GM19351 (cell line): ENCODE results near the gene GCHFR.

ENCODE experiments used
- ATAC-seq: cut with Tn5 transposase; IDR thresholded peaks from one replicate; pipeline ENCODE4 v1.9.1; 2021; ENCODE audit warnings: mild to moderate bottlenecking, moderate library complexity; ENCODE audit not compliant: unreplicated experiment

The GCHFR gene

DNA sequence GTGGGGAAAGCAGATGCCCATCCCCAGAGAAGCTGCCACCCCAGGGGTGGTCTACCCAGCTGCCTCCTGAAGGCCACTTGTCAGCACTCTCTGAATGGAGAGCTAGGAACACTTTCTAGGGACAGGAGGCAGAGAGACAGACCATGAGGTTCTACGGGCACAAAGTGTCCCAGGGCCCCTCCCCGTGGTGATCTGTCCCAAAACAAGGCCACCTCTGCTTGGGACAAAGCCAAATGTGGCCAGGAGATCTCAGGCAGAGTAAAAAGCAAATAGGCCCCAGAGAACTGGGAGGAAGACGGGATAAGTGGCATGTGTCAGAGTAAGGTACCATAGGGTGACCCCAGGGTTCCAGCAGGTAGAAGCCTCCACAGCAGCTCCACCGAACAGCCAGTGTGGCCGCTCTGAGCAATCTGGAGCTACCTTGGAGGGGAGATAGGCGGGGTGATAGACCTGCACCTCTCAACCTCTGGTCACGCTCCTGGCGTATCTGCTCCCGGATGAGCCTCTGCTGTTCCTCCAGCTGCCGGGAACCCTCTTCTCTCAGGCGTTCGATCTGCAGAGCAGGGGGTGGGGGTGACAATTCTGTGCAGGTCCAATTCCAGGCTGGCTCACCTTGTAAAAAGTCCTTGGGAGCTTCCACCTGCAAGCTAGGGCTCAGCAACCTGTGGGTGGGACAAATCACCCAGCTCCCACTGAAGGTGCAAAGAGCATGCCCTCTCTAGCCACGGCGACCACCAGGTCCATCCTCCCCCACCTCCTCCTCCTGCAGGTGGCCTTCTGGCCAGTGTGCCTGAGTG is 12.1 kb downstream of the GCHFR start:
- no peak for ATAC-seq

DNA sequence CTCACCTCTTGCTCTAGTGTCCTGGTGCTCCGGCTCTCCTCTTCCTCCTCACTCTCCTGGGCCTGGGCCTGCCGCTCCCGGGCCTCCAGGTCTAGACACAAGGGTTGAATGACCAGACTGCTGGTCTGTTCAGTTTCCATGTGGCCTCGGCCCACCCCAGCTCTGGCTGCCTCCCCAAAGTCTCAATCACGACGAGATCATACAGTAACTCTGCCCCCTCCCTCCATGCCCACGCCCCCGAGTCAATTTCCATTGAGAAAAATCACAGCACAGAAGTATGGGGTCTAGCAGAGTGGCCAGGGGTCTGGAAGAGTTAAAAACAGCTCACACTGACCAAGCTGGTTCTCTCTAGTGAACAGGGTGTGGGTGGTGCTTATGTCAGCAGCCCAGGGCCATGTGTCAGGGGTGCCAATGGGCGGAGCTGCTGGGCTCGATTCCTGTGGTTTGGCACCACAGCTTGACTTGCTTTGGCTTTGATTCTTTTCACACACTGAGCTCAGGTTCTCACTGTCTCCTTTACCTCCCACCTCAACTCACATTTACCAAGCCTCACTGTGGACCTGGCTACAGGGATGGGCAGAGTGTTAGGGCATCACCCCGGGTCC is 12.8 kb downstream of the GCHFR start:
- ATAC-seq: no peak

DNA sequence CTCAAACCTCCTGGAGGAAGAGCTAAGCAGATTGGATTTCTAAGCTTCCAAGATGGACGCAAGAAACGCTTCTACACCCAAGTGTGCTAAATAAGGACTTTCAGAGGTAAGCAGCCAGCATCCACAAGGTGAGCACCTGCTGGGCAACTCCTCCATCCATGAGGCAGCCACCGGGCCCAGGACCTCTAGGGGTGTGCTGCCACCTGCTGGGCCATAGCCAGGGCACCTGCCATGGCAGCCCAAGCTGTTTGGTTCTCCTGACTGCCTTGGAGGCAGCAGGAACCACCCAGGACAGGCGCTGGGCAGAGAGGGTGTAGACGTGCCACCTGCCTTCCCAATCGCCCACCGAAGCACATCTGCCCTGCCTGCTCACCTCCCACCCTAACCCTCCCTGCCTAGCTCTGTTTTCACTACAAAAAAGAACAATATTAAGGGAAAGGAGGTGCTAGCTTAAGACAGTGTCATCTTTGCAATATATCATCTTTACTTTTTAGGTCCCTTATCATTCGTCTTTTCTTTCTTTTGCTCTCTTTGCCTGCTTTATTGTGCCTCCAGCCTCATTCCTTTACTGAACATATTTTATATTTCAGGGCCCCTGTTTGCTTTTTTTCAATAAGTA is 18.9 kb downstream of the GCHFR start:
- peak; percentile 64 for ATAC-seq

DNA sequence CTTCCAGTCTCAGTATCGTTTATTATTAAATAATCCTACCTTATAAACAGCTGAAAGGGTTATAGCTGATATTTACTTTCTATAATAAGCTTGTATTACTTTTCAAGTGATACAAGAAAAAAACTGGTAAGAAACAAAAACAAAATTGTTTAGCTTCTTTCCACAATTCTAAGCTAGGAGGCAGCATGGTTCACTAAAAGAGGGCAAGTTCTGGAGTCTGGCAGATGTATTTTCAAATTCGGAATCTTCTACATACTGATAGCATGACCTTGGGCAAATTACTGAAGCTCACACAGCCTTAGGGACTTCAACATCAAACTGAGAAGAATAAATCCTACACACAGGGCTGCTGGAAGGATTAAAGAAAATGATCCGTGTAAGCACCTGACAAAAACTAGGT is 21.3 kb downstream of the GCHFR start:
- no peak for ATAC-seq

DNA sequence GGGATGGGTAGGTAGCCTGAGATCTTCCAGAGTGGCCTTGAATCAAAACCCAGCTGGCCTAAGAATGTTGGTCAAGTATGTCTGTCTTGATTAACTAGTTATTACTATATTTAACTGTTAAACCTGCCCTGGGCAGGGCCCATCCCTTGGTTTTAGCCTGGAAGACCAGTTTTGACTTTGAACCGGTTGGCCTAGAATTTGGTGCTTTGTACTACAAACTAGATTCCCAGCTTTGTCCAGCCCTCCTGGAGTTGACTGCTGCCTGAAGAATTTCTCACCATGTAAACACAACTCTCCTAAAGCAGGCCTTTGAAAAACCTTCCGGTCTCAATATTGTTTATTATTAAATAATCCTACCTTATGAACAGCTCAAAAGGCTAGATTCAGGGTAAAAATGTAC is 21.9 kb downstream of the GCHFR start:
- ATAC-seq: no peak

DNA sequence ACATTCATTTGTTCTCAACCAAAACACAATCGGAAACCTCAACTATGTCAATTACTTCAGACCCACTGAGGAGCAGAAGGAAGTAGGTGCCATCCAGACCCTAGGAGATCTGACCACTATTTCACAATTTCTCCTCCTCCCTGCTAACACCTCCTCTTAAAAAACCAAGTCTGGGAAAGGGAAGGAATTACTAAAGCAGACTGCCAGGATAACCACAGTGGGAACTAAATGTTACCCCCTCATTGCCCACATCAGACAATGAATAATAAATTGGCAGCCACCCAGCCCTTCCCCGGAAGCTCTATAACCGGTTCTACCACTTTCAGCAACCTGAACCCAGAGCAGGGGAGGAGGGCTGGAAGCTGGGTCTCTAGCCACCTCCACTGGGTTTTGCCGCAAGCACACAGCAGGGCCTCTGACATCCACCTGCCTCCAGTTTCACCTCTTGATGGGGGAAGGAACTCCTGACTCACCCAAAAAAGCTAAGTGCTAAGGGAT is 23.5 kb downstream of the GCHFR start:
- no peak for ATAC-seq

DNA sequence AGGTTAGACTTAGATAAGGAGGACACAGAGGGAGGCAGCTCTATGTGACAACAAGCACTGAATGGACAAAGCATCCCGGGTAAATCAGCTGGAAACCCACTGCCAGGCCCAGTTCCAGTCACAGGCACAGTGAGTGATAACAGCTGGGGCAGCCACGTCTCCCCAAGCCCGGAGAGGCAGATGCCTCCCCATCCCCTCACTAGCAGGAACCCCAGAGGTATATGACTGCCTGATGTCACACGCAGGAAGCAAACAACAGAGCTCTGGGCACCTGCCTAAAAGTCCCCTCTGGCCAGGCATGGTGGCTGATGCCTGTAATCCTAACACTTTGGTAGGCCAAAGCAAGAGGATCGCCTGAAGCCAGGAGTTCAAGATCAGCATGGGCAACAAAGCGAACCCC is 24.1 kb downstream of the GCHFR start:
- ATAC-seq: no peak

DNA sequence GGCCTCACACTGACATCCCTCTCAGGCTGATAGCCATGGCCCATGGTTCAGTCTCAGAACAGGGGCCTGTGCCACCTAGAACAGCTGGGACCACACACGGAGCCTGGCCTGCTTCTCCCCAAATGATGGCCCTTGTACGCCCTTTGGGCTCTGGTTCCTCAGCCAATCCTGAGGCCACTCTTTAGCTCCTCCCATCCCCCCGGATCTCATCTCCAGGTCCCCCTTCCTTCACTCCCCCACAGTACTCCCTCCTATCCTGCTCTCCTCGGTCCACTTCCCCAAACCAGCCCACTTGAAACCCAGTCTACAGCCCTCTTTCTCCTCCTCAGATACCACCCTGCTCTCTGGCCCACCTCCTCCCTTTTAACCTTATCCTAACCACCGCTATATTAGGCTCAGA is 25.3 kb downstream of the GCHFR start:
- no peak for ATAC-seq

DNA sequence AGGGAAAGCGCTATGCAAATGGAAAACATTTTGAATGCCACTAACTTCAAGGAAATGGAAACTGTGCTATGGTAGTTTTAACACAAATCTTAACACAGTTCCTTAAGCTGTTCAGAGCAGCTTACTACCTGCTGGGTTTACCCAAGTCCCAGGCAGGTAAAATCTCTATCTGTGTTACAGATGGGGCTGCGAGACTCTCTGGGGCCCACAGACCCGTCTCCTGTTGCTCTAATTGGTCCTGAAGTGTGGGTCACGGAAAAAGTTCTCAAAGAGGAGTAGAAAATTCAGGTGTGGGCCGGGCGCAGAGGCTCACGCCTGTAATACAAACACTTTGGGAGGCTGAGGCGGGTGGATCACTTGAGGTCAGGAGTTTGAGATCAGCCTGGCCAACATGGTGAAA is 26.1 kb downstream of the GCHFR start:
- no peak for ATAC-seq

DNA sequence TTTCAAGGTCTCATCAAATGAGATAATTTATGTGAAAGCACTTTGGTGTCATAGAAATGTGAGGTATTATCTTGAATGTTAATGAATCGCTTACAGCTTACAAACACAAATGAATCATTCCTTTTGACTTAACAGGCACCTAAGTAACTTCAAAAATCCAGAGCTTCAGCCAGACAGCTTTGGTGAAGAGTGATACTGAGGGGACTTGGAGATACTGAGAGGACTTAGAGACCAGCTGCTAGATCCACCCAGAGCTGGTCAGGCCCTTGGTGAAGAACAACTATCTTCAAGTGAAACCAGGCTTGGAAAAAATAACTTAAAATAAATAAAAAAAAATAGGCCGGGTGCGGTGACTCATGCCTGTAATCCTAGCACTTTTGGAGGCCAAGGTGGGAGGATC is 26.9 kb downstream of the GCHFR start:
- no peak for ATAC-seq

DNA sequence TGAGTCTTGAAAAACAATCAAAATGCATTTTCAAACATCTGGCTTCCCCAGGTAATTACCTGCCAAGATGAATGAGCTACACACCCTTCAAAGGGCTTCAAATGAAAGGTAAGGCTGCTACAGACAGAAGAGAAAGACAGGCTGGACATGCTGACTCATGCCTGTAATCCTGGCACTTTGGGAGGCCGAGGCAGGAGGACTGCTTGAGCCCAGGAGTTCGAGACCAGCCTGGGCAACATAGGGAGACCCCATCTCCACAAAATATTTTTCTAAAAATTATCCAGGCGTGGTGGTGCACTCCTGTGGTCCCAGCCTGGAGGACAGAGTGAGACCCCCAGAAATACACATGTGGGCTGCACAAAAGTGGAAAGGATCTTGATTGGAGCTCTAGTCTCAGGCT is 28.5 kb downstream of the GCHFR start:
- no peak for ATAC-seq

DNA sequence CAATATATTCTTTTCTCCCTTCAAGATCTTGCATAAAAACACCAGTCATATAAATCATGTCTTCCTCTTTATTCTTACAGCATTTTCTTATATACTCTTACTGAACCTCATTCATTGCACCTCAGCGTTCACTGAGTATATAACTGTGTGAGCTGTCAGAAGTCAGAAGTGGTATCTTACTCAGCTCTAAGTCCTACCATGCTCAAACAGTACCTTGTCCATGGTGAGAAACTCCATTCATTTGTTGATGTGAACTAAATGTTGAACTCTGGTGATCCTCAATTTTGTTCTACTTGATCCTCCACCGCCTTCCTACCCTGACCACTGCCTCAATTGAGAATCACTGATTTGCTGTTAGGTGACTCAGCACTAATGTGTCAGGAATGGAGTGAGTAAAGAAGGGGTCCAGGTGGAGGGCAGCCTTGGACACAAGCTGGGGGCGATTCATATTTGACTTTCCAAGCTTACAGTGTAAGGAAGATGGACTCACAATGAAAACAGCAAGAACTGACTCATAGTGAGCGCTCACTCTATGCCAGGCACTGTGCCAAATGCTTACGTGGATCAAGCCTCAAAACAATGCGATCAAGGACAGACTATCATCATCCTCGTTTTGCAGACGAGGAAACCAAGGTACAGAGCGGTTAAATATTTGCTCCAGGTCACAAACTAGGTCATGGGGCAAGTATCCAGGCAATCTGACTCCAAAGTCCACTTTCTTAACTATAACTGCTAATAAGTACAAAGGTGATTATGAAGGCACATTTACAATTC is 29.5 kb downstream of the GCHFR start:
- ATAC-seq: no peak

DNA sequence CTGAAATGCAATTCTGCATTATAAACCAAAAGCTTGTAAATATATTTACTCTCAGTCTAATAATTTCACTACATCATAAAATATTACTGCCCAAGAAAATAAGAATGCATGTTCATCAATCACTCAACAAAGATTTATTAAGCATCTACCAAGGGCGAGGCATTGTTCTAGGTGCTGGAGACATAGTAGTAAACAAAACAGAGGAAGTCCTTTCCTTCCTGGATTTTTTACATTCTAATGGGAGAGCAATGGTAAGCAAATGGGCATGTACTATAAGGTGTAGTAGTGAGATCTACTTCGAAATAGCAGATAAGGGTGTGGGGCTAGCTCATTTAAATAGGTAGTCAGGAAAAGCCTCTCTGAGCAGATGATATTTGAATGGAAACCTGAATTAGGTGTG is 32.2 kb downstream of the GCHFR start:
- no peak for ATAC-seq

DNA sequence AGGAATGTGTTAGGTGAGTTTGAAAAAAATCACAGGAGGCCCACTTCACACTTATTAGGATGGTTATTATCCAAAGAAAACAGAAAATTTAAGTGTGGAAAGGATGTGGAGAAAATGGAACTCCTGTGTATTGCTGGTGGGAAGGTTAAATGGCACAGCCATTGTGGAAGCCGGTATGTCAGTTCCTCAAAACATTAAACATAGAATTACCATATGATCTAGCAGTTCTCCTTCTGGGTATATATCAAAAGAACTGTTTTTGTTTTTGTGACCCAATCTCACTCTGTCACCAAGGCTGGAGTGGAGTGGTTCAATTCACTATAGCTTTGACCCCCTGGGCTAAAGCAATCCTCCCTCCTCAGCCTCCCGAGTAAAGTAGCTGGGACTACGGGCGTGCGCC is 32.6 kb downstream of the GCHFR start:
- no peak for ATAC-seq

DNA sequence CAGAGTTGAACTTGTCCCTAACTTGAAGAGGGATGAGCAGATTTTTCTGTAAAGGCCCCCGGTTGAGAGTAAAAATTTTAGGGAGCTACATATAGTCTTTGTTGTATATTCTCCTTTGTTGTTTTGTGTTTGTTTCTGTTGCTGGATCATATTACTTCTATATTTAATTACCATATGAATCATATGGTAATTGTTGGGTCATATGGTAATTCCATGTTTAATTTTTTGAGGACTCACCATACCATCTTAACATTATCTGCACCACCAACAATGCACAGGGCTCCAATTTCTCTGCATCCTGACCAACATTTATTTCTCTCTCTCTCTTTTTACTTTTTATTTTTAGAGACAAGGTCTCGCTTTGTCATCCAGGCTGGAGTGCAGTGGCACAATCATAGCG is 35.7 kb downstream of the GCHFR start:
- no peak for ATAC-seq

DNA sequence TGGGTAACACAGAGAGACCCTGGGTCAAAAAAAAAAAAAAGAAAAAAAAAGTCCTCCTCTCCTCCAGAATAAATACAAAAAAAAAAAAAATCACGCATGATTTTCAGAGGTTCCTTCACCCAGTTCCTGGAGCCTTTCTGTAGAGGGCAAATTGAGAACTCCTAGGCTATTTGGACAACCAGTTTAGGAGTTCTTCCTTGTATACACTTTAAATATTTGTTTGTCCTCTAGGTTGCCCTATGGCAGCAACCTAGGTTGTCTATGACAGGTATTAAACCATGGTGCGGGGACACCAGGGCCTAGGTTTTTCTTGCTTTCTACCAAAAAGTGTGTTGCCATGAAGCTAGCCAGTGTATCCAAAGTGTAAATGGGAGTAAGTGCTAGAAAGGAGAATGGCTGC is 39.2 kb downstream of the GCHFR start:
- no peak for ATAC-seq

DNA sequence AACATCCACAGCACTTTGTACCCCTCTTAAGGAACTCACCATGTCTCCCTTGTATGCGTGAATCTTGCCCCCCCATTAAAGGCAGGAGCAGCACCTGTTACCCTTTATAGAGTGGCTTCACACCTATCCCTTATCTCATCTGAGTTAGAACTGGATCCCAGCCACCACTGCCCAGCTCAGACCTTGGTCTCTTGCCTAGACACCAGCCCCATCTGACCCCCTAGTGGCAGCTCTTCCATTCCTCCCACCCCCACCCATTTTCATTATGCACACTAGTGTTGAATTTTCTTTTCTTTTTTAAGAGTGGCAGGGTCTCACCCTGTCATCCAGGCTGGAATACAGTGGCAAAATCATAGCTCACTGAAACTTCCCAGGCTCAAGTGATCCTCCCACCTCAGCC is 39.8 kb downstream of the GCHFR start:
- no peak for ATAC-seq

DNA sequence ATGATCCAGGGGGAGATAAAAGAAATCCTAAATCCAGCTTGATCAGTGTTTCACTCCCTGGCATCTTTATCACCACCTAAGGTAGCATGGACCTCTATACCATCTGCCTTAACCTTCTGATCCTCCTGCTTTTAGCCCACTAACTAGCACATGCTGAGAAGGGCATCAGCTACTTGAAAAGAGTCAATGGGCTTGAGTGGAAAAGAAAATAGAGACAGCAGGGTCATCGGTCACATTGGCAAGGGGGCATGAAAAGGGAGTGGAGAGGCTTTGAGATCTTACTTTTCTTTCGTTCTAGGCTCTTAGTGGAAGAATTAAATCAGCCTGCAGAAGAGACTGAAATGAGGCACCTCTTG is 42.8 kb downstream of the GCHFR start:
- no peak for ATAC-seq

DNA sequence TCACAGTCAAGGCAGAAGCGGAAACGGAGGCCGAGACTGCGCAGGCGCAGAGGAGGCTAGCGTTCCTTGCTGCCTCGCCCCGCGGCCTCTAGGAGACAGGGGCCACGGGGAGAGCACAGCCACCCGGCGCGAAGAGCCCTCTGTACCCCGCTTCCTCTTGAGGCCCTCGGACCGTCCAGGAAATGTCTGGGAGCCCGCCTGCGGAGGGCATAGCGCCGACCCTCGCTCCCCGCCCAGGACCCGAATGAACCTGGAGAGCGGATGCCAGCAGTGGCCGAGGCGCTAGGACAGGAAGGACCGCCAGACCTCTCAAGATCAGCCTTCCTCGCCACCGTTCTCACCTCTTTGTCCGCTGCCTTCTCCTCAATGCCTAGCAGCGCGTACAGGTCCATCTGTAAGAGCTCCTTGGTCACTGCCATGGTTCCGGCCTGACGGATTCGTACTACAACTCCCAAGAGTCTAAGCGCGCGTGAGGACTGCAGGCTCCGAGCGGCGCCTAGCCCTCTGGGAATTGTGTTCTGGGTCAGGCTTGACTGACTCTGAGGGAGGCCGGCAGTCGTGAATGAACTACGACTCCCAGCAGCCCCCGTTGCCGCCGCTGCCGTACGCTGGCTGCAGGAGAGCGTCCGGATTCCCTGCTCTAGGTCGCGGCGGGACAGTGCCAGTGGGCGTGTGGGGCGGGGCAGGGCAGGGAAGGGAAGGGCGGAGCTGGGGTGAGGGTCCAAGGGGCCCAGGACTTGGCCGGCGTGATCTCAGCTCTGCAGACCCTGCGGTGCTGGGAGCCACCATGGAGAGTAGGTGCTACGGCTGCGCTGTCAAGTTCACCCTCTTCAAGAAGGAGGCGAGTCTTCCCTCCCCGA is 43.4 kb downstream of the GCHFR start, which contains the start of the genes DNAJC17 and ZFYVE19:
DNAJC17 (minus strand) TSS at position 446 of the 860 bp plus-strand sequence; CDS start at position 419, 27 bp downstream.
ZFYVE19 (plus strand) TSS at position 62 of the 860 bp plus-strand sequence; CDS start at position 563, 501 bp downstream.
- ATAC-seq: peak; percentile 92

DNA sequence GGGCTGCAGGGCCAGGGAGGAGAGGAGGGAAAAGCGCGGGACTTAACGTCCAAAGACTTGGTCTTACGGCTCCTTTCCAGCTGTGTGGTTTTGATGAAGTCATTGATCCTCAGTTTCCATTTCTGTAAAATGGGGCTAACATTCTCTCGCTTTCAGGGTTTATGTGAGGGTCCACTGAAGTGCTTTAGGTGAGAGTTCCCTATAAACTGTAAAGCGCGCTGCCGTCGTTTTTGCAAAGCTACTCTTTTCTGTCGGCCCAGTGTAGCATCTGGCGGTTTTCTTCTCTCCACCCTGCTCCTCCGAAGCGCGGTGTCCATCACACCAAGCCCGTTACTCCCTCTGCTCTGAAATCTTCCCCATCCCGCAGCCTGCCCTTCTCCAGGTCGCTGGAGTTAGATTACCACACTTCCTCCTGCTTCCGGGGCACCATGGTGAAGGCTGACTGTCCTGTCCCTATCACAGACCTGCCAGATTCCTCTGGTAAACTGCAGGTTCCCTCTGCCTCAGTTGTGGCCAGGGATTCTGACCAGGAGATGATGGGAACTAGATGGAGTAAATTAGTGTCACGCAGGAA is 44.1 kb downstream of the GCHFR start:
- no peak for ATAC-seq
